Thyroid gland (tissue), 4 donors: ENCODE data around the gene OLIG1. TPM values are rescaled to one million over a fixed set of nuclear protein-coding genes. Genes with fewer than 3 reads are reported as not detected.

Experiments
- DNase-seq, 2 donors: peaks; one replicate each; pipeline ENCODE4 v3.0.0-alpha.2; 2019
- H3K27ac ChIP-seq, 3 donors: fragments of 200-600 bp; sonication (generic); 1 replicate in 2 of 3; 2 replicates in 1 of 3; pipeline ENCODE4 v1.5.1; 2016 to 2019; ENCODE audit warnings: mild to moderate bottlenecking in 1 of 3, moderate library complexity in 1 of 3
- H3K27me3 ChIP-seq: fragments of 200-600 bp; sonication (generic); one replicate; pipeline ENCODE4 v1.5.1; 2019
- H3K36me3 ChIP-seq, 2 donors: fragments of 200-600 bp; sonication (generic); one replicate each; pipeline ENCODE4 v1.5.1; 2016 to 2019
- H3K4me1 ChIP-seq, 2 donors: fragments of 200-600 bp; sonication (generic); one replicate each; pipeline ENCODE4 v1.5.1; 2017 to 2019
- H3K4me3 ChIP-seq, 3 donors: fragments of 200-600 bp; sonication (generic); replicated peaks in 1 of 3; 1 replicate in 2 of 3; 2 replicates in 1 of 3; pipeline ENCODE4 v1.5.1; 2016; ENCODE audit warnings: mild to moderate bottlenecking in 1 of 3
- H3K9me3 ChIP-seq: fragments of 200-600 bp; sonication (generic); one replicate; pipeline ENCODE4 v1.5.1; 2017
- POLR2A ChIP-seq, 2 donors: fragments of 450-650 bp; IDR thresholded peaks; one replicate each; pipeline ENCODE4 v1.6.1; 2017; ENCODE audit warnings: antibody characterized with exemption in 2 of 2, mild to moderate bottlenecking in 2 of 2, moderate library complexity in 1 of 2
- WGBS, 2 donors: methylation state at CpG; one replicate each; pipeline ENCODE4 v1.1.5; 2017; 5-methylcytosine and 5-hydroxymethylcytosine counted together
- intact Hi-C: fragments of 100-400 bp; cut with DNase I; formaldehyde crosslinking; loops from one replicate; pipeline ENCODE4 v1.15.1; 2023
- total RNA-seq, 4 donors: library from RNA; depleted of rRNA; stranded (reverse); fragments of >200 nt; gene quantifications; one replicate each; pipeline ENCODE4 v1.2.3, GENCODE V29; 2016
- TF ChIP-seq, protein P1 (sequence below), 6 experiments: fragments of 200-600 bp in 3 of 6; fragments of 450-650 bp in 3 of 6; sonication (generic) in 3 of 6; IDR thresholded peaks; one replicate each; pipeline ENCODE4 v1.5.1; 2016 to 2019; ENCODE audit warnings: antibody characterized with exemption in 6 of 6, mild to moderate bottlenecking in 2 of 6, inconsistent platforms in 1 of 6, moderate library complexity in 1 of 6

OLIG1 gene
- total RNA-seq, 4 donors from 2014 or later = not detected

DNA sequence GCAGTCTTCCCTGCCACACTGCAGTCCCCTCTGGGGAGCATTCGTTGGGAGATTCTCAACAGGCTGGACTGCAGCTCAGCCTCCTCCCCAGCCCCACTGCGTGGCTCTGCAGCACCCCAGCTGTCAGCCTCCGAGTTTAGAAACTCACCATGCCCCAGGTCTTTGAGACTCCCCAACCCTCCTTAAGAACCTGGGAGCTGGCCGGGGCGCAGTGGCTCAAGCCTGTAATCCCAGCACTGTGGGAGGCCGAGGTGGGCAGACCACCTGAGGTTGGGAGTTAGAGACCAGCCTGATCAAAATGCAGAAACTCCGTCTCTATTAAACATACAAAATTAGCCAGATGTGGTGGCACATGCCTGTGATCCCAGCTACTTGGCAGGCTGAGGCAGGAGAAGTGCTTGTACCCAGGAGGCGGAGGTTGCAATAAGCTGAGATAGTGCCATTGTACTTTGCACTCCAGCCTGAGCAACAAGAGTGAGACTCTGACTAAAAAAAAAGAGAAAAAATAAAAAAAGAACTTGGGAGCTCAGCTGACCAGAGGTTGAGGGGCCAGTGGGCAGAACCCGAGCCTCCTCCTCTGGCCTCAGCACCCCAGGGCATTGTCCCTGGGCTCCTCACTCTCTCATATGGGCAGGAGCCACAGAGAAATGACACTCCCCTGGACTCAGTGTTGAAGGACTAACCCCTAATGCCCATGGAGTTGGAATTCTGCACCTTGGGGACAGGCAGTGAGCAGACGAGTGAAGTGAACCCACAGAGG lies 38.6 kb upstream of the OLIG1 start:
- Histone ChIP-seq H3K9me3 (no peaks in the 10 kb centered on the region), H3K4me3 (no peak overlapping the region), H3K4me1 (peaks cover 0 to 23% of the 10 kb centered on the region in 2 donors), H3K27ac (no peak overlapping the region), H3K27me3 (peaks cover 16% of the 10 kb centered on the region), H3K36me3 (no peaks in the 10 kb centered on the region)
- TF ChIP-seq POLR2A (IDR thresholded peaks at IDR 0.05) = no peak
- TF ChIP-seq, protein P1, sequence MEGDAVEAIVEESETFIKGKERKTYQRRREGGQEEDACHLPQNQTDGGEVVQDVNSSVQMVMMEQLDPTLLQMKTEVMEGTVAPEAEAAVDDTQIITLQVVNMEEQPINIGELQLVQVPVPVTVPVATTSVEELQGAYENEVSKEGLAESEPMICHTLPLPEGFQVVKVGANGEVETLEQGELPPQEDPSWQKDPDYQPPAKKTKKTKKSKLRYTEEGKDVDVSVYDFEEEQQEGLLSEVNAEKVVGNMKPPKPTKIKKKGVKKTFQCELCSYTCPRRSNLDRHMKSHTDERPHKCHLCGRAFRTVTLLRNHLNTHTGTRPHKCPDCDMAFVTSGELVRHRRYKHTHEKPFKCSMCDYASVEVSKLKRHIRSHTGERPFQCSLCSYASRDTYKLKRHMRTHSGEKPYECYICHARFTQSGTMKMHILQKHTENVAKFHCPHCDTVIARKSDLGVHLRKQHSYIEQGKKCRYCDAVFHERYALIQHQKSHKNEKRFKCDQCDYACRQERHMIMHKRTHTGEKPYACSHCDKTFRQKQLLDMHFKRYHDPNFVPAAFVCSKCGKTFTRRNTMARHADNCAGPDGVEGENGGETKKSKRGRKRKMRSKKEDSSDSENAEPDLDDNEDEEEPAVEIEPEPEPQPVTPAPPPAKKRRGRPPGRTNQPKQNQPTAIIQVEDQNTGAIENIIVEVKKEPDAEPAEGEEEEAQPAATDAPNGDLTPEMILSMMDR (IDR thresholded peaks at IDR 0.05) = no peak
- intact Hi-C loops = no loop called here
- DNase-seq = no peak
- WGBS, 2 donors = 28 to 30% methylated on average over 4 to 8 of the region's 10 CpGs

DNA sequence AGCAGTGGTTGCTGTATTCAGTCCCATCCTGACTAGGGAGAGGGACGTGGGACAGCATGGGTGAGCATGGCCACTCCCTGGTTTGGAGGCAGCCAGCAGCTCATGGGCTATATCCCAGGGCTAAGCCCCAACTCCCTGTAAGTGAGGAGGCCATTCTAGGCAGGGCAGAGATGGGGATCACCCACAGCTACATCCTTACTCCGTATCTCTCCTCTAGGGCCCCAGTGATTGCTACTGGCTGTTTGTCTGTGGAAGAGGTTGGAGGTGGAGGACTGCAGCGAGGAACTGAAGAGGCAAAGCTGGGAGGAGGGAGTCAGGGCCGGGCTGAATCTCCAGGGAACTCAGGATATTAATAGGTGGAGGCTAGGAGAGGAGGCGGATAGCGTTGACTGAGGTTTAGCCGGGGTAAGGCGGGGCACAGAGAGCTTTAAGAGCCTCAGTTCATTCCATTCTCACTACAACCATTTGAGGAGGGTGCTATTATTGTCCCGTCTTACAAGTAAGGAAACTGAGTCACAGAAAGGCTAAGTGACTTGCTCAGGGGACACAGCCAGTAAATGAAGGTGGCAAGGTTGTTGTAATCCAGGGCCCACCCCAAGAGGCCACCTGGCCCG lies 37.4 kb upstream of the OLIG1 start:
- H3K4me1 ChIP-seq = peaks cover 0 to 22% of the 10 kb centered on the region in 2 donors
- TF ChIP-seq, protein P1 (IDR thresholded peaks at IDR 0.05) = no peak
- TF ChIP-seq POLR2A (IDR thresholded peaks at IDR 0.05) = no peak
- H3K36me3 ChIP-seq = no peaks in the 10 kb centered on the region
- H3K4me3 ChIP-seq = no peak overlapping the region
- H3K27ac ChIP-seq = no peak overlapping the region
- intact Hi-C loops = no loop called here
- 14 to 25% methylated on average over 10 of the region's 10 CpGs for WGBS, 2 donors
- peaks cover 16% of the 10 kb centered on the region for H3K27me3 ChIP-seq
- H3K9me3 ChIP-seq = no peaks in the 10 kb centered on the region
- DNase-seq = no peak

DNA sequence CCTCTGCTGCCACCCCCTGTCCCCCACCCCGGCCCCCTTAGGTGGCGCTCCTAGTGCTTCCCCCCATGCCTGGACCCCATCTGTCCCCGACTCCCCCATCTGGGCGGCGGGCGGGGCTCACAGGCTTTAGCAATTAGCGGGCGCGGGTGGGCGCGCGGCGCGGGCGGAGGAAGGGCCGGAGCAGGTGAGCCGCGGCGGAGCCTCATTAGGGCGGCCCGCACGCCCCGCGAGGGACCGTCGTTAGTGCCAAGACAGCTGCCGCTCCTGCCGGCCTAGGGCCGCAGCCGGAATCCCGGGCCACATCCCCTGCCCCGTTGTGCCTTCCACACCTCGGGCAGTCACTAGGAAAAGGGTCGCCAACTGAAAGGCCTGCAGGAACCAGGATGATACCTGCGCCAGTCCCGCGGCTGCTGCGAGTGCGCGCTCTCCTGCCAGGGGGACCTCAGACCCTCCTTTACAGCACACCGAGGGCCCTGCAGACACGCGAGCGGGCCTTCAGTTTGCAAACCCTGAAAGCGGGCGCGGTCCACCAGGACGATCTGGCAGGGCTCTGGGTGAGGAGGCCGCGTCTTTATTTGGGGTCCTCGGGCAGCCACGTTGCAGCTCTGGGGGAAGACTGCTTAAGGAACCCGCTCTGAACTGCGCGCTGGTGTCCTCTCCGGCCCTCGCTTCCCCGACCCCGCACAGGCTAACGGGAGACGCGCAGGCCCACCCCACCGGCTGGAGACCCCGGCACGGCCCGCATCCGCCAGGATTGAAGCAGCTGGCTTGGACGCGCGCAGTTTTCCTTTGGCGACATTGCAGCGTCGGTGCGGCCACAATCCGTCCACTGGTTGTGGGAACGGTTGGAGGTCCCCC lies 36.6 kb upstream of the OLIG1 start:
- no peaks in the 10 kb centered on the region for H3K9me3 ChIP-seq
- H3K4me3 ChIP-seq = no peak overlapping the region
- no peaks in the 10 kb centered on the region for H3K36me3 ChIP-seq
- H3K27ac ChIP-seq = no peak overlapping the region
- H3K4me1 ChIP-seq = peaks cover 0 to 14% of the 10 kb centered on the region in 2 donors
- TF ChIP-seq, protein P1 (IDR thresholded peaks at IDR 0.05) = no peak
- TF ChIP-seq POLR2A (IDR thresholded peaks at IDR 0.05) = no peak
- peaks cover 11% of the 10 kb centered on the region for H3K27me3 ChIP-seq
- DNase-seq = no peak
- 3 to 7% methylated on average over 21 to 26 of the region's 76 CpGs for WGBS, 2 donors
- intact Hi-C loops = no loop called here

DNA sequence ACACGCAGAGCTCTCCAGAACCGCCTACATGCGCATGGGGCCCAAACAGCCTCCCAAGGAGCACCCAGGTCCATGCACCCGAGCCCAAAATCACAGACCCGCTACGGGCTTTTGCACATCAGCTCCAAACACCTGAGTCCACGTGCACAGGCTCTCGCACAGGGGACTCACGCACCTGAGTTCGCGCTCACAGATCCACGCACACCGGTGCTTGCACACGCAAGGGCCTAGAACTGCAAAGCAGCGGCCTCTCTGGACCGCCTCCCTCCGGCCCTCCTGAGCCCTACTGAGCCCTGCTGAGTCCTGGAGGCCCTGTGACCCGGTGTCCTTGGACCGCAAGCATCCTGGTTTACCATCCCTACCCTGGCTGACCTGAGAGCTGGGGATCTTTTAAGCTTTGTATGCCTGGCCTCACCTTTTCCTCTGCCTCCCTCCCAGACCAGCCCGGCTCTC lies 36.0 kb upstream of the OLIG1 start:
- no peak for DNase-seq
- intact Hi-C loops = no loop called here
- Histone ChIP-seq H3K27me3 (peaks cover 9% of the 10 kb centered on the region), H3K27ac (no peak overlapping the region), H3K4me3 (no peak overlapping the region), H3K4me1 (peaks cover 0 to 8% of the 10 kb centered on the region in 2 donors), H3K36me3 (no peaks in the 10 kb centered on the region), H3K9me3 (no peaks in the 10 kb centered on the region)
- TF ChIP-seq, protein P1 (IDR thresholded peaks at IDR 0.05) = no peak
- no peak for TF ChIP-seq POLR2A (IDR thresholded peaks at IDR 0.05)
- WGBS, 2 donors = 16 to 39% methylated on average over 14 to 15 of the region's 20 CpGs
